Measurements from ENCODE around the gene EMX2. TPM values are rescaled to one million over a fixed set of nuclear protein-coding genes. Genes with fewer than 3 reads are reported as not detected.

Gene EMX2
- total RNA-seq, 3 donors from 2014 or later: not detected

DNA sequence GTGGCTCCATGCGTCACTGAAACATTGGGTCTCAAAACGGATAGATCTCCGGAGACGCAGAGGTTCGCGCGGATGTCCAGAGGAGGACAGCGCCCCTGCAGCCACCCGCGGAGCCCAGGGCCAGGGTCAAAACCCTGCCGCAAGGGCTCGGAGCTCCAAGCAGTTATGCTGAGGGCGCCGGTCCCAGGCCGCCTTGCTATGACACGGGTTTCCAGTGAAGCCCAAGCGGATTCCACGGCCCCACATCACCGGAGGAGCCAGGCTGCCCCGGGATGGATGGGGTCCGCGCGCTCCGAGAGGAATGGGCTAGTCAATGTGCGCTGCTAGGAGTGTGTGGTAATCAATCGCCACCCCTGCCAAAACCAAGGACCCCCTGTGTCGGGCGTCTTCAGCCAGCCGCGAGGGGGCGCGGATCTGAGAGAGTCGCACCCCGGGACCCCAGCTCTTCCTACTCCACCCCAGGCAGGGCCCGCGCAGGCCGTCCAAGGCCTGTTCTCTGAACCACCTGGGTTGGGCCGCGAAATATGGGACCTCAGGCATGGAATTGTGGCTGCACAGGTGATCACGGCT is 5.6 kb upstream of the EMX2 start:
- H3K9me3 Mint-ChIP-seq: no peaks in the 10 kb centered on the region
- peaks cover 78% of the 10 kb centered on the region for H3K27me3 Mint-ChIP-seq (ENCODE audit: low read depth)
- H3K4me3 Mint-ChIP-seq: no peak overlapping the region
- H3K36me3 Mint-ChIP-seq (ENCODE audit: insufficient read depth): no peaks in the 10 kb centered on the region
- H3K4me1 Mint-ChIP-seq (ENCODE audit: low read depth): peaks cover 14% of the 10 kb centered on the region
- no peak for ATAC-seq
- DNase-seq: no peak

DNA sequence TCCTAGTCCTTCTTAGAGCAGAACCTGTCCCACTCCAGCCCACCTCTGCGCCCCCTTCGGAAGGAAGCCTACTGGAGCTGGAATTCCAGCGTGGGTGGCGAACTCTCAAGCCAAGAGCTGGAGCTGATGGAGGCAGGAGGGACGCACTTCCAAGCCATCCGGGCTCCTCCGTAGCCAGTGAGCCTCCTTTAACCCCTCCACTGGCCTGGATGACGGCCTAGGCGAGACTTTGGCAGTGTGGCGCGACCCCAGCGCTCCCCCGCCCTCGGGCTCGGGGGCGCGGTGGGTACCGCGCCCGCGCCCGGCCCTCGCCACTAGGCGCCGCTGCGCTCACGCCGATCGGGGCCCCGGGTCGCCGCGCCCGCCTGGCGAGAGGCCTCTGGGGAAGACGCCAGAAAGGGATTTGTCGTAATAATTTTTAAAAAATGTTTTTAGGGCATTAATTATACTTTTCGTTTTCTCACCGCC is 5.1 kb upstream of the EMX2 start:
- no peaks in the 10 kb centered on the region for H3K36me3 Mint-ChIP-seq (ENCODE audit: insufficient read depth)
- peaks cover 77% of the 10 kb centered on the region for H3K27me3 Mint-ChIP-seq (ENCODE audit: low read depth)
- ATAC-seq: peak in 1 of 2 donors; percentile 39
- H3K9me3 Mint-ChIP-seq: no peaks in the 10 kb centered on the region
- no peak overlapping the region for H3K4me3 Mint-ChIP-seq
- no peak for DNase-seq
- peaks cover 14% of the 10 kb centered on the region for H3K4me1 Mint-ChIP-seq (ENCODE audit: low read depth)

DNA sequence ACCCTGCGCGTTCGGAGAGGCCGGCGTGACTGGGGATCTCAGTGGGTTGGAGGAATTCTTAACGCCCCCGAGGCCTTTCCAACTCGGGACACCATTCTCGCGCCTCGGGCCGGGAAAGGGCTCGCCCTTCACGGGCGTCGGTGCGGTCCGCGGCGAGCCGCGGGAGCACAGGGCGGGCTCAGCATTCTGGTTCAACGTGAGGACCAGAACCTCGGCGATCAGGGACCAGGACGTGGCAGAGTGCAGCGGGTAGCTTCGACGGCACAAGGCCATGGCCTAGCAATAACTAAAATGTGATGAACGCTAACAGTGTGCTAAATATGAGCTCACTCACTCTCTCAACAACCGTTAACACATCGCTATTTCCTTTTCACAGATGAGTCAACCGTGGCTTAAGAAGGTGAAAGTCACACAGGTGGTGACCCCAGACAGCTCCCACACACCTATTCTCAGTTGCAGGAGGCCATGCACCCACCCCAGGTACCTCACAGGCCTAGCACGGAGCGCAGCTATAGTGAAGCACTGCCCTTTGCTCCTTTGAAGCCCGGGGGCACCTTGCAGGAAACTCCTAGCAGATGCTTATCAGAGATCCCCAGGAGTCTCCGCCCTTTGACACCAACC is 4.5 kb upstream of the EMX2 start:
- Mint-ChIP-seq H3K36me3 (ENCODE audit: insufficient read depth) (no peaks in the 10 kb centered on the region), H3K4me1 (ENCODE audit: low read depth) (peaks cover 17% of the 10 kb centered on the region), H3K27me3 (ENCODE audit: low read depth) (peaks cover 74% of the 10 kb centered on the region), H3K4me3 (no peak overlapping the region), H3K9me3 (no peaks in the 10 kb centered on the region)
- DNase-seq: no peak
- ATAC-seq: peak; percentile 21 to 39

DNA sequence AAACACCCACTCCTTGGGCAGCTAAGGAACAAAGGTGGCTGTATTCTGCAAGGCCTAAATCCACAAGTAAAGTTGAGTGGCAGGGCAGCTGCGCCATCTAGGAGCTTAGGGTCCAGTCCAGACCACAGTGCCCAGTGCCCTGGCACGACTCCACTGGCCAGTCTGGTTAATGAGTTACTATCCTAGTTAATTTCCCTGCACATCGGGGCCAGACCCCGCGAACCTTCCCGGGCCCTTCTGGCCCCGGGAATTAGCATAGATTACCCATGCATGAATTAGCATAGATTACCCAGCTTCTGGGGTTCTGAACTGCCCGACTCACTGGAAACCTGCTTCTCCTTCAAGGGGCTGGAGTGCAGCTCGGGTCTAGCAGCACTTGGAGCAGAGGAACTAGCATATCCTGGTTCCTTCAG is 3.2 kb upstream of the EMX2 start:
- no peaks in the 10 kb centered on the region for H3K9me3 Mint-ChIP-seq
- peaks cover 72% of the 10 kb centered on the region for H3K27me3 Mint-ChIP-seq (ENCODE audit: low read depth)
- ATAC-seq (no peak), DNase-seq (no peak)
- H3K36me3 Mint-ChIP-seq (ENCODE audit: insufficient read depth): no peaks in the 10 kb centered on the region
- H3K4me3 Mint-ChIP-seq: no peak overlapping the region
- peaks cover 15% of the 10 kb centered on the region for H3K4me1 Mint-ChIP-seq (ENCODE audit: low read depth)

DNA sequence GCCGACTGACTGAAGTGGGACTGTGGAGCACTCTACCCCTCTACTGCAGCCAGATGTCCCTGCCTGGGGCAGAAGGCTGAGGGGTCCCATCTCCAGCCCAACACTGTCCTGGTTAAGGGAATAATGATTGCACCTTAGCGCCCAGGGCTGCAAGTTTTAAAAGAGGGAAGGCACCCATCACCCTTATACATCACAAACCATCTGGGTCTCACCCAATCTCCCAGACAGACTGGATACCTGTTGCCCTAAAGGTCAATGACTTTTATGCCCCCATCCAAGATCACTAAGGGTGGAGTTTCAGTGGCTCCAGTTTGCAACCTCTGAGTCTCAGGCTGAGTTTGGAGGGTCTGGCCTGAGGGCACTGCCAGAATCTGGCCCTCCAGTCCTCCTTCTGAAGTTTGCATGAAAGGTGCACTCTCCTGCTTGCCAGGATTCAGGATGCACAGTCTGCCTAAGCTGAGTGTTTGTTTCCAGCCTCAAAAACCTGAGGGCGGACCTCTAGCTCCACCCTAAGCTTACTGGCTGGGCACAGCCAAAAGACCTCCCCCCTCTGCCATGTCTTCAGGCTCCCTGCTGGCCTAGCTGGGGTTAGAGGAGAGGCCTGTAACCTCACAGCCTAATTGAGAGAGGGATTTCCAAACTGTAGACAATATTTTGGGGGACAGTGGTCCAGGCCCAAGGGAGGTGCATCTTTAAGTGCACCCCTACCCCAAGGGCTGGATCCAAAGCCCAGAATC is 2.5 kb upstream of the EMX2 start:
- peaks cover 20% of the 10 kb centered on the region for H3K4me1 Mint-ChIP-seq (ENCODE audit: low read depth)
- no peaks in the 10 kb centered on the region for H3K9me3 Mint-ChIP-seq

DNA sequence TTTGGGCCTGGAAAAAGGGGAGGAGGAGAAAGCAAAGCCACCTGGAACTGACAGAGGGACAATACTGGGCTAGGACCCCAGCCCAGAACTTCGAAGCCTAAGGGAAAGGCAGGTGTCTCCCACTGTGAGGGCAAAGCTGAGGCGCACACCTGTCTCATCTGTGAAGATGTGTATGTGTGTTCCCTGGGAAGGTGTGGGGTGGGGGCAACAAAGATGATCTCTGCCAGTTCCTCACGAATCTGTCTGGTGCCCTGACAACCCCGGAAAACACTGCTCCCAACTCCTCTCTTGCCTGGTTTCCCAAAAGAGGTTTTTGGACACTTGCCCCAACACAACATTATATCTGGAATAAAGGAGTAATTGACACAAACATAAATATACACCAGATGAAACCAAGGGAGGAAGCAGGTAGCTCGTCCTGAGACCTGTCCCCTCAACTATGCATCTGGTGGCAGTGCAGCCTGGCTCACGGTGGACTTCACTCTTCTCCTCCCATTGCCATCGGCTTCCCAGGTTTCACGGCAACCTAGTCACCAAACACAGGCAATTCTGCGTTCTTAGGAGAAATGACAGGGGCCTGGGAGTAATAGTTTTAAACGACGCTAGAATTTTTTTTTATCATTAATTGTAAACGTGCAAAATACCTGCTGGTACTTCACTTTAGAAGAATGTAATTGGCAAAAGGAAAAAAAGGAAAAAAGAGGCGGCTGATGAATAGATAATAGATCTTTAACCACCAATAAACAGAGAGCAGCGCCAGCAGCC is 1.7 kb upstream of the EMX2 start:
- Mint-ChIP-seq H3K4me3 (no peak overlapping the region), H3K36me3 (ENCODE audit: insufficient read depth) (no peaks in the 10 kb centered on the region), H3K27me3 (ENCODE audit: low read depth) (peaks cover 73% of the 10 kb centered on the region), H3K4me1 (ENCODE audit: low read depth) (peaks cover 19% of the 10 kb centered on the region), H3K9me3 (no peaks in the 10 kb centered on the region)
- ATAC-seq (no peak), DNase-seq (no peak)

More for the DNA sequence above, 2.5 kb upstream of the EMX2 start:
- no peak overlapping the region for H3K4me3 Mint-ChIP-seq
- DNase-seq (no peak), ATAC-seq (no peak)
- peaks cover 77% of the 10 kb centered on the region for H3K27me3 Mint-ChIP-seq (ENCODE audit: low read depth)
- H3K36me3 Mint-ChIP-seq (ENCODE audit: insufficient read depth): no peaks in the 10 kb centered on the region

DNA sequence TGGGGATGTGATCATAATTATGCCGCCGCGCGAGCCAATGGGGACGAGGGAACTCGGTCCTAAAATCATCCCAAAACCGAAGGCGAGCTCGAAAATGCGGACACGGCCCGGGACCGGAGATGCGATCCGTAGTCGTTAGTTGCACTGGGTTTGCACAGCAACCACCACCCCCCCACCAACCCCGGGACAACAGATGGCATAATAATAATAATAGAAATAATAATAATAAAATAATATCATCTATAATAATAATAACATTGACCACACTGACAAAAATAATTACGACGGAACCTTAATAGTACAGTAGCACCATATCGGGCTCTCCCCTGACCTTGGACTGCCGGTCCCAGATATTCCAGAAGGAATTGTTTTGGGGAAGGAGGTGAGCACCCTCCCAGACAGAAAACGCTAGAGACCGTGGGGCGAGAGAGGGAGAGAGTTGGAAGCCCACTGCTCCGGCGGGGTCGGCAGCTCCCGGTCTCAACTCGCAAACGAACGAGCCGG is 1.1 kb upstream of the EMX2 start:
- Mint-ChIP-seq H3K9me3 (no peaks in the 10 kb centered on the region), H3K27me3 (ENCODE audit: low read depth) (peaks cover 73% of the 10 kb centered on the region), H3K4me1 (ENCODE audit: low read depth) (peaks cover 21% of the 10 kb centered on the region), H3K36me3 (ENCODE audit: insufficient read depth) (no peaks in the 10 kb centered on the region), H3K4me3 (no peak overlapping the region)
- ATAC-seq (no peak), DNase-seq (no peak)

DNA sequence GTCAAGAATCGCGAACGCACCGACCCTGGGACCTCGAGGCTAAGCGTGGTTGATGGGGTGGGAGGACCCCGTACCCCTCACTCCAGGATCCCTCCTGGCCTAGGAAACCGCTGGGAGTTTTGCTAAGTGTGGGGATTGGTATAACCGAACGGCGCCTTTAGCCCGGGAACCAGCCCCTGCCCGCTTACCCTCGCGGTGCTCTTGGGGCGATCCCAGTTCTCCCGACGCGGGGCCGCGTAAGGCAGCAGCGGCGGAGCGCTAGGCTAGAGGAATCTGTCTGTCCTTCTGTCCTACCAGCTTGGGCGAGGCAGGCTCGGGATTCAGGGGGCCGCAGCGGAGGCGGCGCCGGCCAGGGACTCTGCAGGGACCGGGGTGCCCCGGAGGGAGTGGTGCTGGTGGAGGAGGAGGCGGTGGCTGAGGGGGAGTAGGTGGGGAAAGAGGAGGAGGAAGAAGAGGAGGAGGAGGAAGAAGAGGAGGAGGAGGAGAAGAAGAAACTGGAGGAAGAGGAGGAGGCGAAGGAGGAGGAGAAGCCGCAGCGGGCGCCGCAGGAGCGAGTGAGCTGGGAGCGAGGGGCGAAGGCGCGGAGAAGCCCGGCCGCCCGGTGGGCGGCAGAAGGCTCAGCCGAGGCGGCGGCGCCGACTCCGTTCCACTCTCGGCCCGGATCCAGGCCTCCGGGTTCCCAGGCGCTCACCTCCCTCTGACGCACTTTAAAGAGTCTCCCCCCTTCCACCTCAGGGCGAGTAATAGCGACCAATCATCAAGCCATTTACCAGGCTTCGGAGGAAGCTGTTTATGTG is 439 bp upstream of the EMX2 start:
- peak in 1 of 2 donors; percentile 36 for ATAC-seq
- Mint-ChIP-seq H3K36me3 (ENCODE audit: insufficient read depth) (no peaks in the 10 kb centered on the region), H3K4me3 (no peak overlapping the region), H3K27me3 (ENCODE audit: low read depth) (peaks cover 74% of the 10 kb centered on the region), H3K4me1 (ENCODE audit: low read depth) (peaks cover 19% of the 10 kb centered on the region), H3K9me3 (no peaks in the 10 kb centered on the region)
- no peak for DNase-seq

DNA sequence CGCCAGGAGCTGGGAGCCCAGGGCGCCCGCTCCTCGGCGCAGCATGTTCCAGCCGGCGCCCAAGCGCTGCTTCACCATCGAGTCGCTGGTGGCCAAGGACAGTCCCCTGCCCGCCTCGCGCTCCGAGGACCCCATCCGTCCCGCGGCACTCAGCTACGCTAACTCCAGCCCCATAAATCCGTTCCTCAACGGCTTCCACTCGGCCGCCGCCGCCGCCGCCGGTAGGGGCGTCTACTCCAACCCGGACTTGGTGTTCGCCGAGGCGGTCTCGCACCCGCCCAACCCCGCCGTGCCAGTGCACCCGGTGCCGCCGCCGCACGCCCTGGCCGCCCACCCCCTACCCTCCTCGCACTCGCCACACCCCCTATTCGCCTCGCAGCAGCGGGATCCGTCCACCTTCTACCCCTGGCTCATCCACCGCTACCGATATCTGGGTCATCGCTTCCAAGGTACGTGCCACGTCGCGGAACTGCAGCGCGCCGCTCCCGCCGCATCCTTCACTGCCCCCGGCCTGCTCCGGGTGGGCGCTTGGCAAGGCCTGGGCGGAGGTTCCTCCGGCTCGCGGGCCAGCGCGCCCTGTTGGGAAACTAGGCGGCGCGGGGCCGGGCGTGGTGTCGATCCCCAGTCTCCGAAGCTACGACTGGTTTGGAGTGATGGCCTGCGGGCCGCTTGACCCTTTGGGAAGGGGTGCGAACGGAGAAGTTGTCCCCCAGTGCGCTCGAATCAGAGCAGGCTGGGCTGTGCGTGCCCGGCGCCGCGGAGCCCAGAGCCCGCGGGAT is 868 bp downstream of the EMX2 start:
- Mint-ChIP-seq H3K36me3 (ENCODE audit: insufficient read depth) (peaks cover 2% of the 10 kb centered on the region), H3K4me3 (peak overlapping the region; percentile 40), H3K27me3 (ENCODE audit: low read depth) (peaks cover 80% of the 10 kb centered on the region), H3K4me1 (ENCODE audit: low read depth) (peaks cover 25% of the 10 kb centered on the region), H3K9me3 (no peaks in the 10 kb centered on the region)
- ATAC-seq (peak in 1 of 2 donors; percentile 32), DNase-seq (no peak)

DNA sequence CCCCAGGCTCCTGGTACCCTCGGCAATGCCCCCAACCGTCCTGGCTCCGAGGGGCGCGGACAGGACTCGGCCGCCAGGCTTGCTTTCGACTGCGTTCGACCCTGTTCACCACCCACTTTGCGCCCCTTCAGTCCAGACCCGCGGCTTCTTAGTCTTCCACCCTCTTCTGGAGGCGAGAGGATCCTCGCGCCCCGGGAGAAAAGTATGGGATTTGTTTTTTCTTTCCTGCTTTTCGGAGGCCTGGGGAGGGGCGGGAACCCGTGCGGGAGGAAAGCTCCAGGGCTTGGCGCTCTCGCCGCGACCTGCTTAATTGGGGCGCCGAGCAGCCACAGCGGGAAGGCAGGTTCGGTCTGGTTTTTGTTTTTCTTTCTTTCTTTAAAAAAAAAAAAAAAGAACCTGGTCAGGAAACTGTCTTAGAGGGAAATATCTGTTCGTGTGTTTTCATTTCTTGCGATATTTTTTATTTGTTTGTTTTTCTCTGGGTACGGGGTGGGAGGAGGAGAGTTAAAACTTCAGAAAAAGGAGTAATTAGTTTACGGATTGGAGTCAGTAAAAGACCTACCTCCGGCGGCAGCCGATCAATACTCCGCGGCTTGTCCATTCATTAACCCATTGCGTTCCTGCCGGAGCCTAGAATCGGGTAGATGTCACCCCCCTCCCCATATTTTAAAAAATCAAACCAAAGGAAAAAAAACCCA is 1.6 kb downstream of the EMX2 start:
- Mint-ChIP-seq H3K4me3 (peak overlapping the region; percentile 59), H3K9me3 (no peaks in the 10 kb centered on the region), H3K27me3 (ENCODE audit: low read depth) (peaks cover 78% of the 10 kb centered on the region), H3K4me1 (ENCODE audit: low read depth) (peaks cover 25% of the 10 kb centered on the region), H3K36me3 (ENCODE audit: insufficient read depth) (peaks cover 2% of the 10 kb centered on the region)
- DNase-seq: no peak
- peak in 1 of 2 donors; percentile 17 for ATAC-seq

DNA sequence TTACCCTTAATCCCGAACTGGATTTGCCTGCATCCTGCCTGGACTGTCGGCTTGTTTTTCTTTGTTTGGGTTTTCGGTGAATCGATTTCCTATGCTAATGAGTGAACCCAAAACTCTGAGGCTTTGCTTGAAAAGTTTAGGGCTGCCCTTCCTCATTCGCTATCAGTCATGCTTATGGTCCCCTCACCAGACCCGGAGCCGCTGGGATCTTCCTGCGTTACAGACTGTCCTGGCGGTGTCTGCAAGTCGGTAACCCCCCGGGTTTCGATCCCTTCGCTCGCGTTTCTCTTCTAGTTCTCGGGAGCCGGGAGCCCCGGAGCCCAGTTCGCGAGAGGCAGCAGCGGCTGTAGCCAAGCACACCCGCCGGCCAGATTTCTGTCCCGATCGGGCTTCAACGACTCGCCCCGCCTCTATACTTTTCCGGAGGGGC is 2.2 kb downstream of the EMX2 start:
- Mint-ChIP-seq H3K4me3 (peak overlapping the region; percentile 55), H3K36me3 (ENCODE audit: insufficient read depth) (peaks cover 2% of the 10 kb centered on the region), H3K4me1 (ENCODE audit: low read depth) (peaks cover 25% of the 10 kb centered on the region), H3K9me3 (no peaks in the 10 kb centered on the region), H3K27me3 (ENCODE audit: low read depth) (peaks cover 83% of the 10 kb centered on the region)
- ATAC-seq (no peak), DNase-seq (no peak)

DNA sequence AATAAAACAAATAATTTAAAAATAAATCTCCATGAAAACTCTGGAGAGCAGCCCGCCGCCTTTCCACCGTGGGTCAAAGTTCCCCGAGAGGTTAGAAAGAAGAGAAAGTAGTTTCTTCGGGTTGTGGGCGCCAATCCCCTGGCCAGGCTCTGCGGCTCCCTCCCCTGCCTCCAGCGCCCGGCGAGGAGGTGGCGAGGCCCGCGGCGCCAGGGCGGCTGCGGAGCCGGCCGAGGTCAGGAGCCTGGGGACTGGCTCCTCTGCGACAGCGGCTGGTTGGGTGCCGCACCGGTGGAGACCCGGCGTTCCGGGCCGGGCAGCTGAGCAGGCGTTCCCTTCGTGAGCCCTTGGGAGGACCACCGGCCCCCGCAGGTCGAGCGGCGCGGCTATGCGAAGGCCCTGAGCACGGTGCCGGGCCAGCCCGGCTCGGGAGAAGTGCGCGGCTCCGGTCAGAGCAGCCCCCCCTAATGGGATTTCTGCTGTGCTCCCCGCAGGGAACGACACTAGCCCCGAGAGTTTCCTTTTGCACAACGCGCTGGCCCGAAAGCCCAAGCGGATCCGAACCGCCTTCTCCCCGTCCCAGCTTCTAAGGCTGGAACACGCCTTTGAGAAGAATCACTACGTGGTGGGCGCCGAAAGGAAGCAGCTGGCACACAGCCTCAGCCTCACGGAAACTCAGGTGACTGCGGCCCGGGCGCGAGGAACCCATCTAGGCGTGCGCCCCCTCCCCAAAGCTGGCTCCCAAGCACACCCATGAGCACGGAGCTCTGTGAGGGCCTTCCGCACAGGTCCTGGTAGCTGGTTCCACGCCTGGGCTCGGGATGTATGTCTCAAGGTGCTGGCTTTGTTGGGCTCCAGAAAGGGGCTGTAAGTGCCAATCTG is 2.8 kb downstream of the EMX2 start:
- H3K4me1 Mint-ChIP-seq (ENCODE audit: low read depth): peaks cover 25% of the 10 kb centered on the region
- DNase-seq: no peak
- peak overlapping the region; percentile 55 for H3K4me3 Mint-ChIP-seq
- H3K36me3 Mint-ChIP-seq (ENCODE audit: insufficient read depth): peaks cover 2% of the 10 kb centered on the region
- no peaks in the 10 kb centered on the region for H3K9me3 Mint-ChIP-seq
- peaks cover 85% of the 10 kb centered on the region for H3K27me3 Mint-ChIP-seq (ENCODE audit: low read depth)
- ATAC-seq: no peak
